HG03159 (cell line): ENCODE measurements around the gene XPR1.
"Not testable (repeated sequence)": the region's sequence is repeated elsewhere in the genome, so short reads cannot be mapped to it uniquely, and the experiment has no call there.

Source experiments
- ATAC-seq: cut with Tn5 transposase; IDR thresholded peaks from one replicate; pipeline ENCODE4 v1.9.1; 2021; ENCODE audit warnings: mild to moderate bottlenecking, moderate library complexity; ENCODE audit not compliant: unreplicated experiment

The XPR1 gene

DNA sequence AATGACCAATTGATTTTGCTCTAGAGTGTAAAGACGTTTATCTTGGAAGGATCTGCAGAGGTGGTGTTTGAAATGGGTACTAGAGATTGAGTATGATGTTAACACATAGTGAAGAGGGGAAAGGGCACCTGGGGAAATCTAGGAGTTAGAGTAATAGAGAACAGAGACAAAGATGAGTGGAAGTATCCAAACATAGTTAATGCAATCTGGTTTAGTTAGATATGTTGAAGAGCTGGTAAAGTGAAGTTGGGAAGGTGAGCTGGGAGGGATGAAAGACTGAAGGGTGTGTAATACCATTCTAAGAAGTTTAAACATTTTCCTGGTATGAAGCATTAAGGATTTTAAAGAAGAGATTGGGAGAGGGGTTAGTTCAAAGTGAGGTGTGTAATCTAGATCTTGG, 11.0 kb downstream of the XPR1 start:
- ATAC-seq = no peak

- ATAC-seq = no peak
Measured at GRCh38 chr1:180643693-180644092, 11.9 kb downstream of the XPR1 start.

DNA sequence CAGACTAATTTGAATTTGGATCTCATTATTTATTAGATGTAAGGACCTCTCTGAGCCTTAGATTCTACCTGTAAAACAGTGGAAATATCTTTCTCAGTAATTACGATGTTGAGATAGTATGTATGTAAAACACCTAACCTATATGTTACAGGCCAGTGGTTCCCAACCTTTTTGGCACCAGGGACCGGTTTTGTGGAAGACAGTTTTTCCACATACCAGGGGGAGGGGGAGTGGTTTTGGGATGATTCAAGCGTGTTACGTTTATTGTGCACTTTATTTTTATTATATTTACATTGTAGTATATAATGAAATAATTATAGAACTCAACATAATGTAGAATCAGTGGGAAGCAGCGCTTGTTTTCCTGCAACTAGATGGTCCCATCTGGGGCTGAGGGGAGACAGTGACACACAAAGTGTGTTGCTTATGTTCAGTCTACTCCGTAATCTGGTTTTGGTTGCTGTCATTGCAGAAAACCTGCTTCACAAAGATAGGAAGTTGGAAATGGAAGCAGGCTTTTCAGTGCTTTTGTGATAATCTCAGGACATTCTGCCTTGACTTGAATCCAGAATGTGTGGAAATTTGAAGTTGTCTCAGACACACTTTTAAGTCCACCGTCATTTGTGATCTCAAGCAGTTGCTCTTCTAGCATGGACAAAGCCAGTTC, 12.8 kb downstream of the XPR1 start:
- ATAC-seq = no peak

DNA sequence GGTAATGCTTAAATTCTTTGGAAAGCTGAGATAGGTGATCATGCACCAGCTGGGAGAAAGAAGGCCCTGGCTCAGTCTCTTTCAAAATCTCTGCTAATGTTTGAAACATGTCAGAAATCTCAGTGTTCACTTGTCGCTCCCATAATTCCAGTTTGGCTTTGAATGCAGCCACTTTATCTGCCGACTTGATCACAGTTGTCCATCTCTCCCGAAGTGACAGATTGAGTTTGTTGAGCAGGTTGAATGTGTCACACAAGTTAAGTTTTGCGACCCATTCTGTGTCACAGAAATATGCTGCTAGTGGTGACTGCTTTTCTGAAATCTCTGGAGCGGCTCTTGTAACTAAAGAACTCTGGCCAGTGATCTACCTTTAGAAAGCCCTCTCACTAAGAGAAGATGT, 13.4 kb downstream of the XPR1 start:
- ATAC-seq = not testable (repeated sequence)

DNA sequence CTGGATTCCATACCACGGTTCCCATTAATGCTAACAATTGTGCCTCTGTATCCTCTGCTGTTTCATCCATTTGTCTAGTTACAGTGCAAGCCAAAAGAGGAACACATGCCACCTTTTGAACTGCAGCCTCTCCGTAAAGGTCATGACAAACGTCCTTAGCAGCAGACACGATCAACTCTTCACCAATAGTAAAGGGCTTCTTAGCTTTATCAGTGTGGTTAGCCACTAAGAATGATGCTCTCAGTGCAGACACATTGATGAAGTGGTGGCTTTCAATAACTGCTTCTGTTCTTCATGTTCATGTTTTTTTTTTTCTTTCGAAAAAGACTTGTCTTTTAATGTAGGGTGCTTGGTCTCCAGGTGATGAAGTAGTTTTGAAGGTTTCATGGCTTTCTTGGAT, 14.3 kb downstream of the XPR1 start:
- ATAC-seq = no peak

DNA sequence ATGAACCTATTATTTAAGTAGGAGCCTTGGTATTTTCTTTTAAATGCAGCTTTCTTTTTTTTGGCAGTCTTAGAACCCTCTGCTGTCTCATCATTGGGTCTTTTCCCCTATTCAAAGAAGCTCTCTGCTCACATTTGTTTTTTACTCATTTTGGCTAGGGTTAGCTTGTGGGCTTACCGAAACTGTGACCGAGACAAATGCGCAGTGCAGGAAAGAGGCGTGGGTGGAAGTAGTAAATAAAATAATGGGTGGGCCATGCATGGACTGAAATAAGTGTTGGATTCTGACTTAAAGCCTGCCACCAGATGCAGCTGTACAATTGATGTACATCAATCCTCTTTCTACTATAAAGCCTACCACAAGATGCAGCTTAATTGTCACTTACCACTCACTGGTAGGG, 14.7 kb downstream of the XPR1 start:
- no peak for ATAC-seq

DNA sequence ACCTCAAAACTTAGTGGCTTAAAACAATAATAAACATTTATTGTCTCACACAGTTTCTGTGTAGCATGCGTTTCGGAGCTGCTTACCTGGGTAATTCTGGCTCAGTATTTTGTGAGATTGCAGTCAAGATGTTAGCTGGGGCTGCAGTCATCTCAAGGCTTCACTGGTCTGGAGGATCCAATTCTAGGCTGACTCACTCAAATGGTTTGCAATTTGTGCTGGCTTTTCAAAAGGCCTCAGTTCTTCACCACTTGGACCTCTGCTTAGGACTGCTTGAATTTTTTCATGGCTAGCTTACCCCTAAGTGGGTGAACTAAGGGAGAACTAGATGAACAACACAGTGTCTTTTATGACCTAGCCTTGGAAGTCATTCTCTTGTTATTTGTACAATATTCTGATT, 21.0 kb downstream of the XPR1 start:
- ATAC-seq = no peak

DNA sequence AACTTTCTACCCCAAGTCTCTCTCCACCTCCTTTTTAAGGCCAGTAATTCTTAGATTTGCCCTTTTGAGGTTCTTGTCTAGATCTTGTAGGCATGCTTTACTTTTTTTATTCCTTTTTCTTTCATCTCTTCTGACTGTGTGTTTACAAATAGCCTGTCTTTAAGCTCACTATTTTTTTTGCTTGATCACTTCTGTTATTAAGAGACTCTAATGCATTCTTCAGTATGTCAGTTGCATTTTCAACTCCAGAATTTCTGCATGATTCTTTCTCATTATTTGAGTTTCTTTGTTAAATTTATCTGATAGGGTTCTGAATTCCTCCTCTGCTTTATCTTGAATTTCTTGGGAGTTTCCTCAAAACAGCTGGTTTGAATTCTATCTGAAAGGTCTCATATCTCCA, 30.9 kb downstream of the XPR1 start:
- ATAC-seq = no peak

- no peak for ATAC-seq
Measured at GRCh38 chr1:180670681-180671080, 38.9 kb downstream of the XPR1 start.

DNA sequence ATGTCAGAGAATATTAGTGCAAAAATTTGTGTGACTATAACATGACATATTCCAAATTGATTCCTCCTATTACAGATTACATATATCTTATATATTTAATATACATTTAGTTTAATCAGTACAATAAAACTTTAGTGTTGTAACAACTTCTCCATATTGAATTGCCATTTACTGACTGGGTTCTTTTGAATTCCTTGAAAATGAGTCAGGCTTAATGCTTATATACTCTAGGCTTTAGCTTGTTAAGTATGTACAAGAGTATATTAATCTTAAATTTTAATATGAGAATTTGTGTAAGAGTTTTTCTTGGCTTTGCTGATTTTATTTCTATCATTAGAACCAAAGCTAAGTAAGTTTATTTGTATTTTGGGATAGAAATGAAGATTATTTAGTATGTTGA, 40.3 kb downstream of the XPR1 start:
- no peak for ATAC-seq

DNA sequence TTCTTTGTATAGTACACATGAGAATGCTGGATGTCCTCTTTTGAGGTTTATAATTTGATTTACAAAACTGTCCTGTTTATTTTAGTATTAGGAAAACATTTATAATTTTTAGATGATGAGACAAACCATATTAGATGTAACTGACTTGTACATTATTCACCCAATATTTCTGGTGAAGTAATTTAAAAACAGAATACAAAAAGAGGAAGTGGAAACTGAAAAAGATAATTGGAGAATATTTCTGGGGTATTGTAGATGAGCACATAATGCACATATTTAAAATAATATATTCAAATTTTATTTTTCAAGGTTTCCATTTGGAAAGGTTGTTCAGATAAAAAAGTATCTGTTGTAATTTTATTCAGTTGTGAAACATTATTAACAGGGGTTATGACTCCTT, 40.7 kb downstream of the XPR1 start:
- no peak for ATAC-seq

DNA sequence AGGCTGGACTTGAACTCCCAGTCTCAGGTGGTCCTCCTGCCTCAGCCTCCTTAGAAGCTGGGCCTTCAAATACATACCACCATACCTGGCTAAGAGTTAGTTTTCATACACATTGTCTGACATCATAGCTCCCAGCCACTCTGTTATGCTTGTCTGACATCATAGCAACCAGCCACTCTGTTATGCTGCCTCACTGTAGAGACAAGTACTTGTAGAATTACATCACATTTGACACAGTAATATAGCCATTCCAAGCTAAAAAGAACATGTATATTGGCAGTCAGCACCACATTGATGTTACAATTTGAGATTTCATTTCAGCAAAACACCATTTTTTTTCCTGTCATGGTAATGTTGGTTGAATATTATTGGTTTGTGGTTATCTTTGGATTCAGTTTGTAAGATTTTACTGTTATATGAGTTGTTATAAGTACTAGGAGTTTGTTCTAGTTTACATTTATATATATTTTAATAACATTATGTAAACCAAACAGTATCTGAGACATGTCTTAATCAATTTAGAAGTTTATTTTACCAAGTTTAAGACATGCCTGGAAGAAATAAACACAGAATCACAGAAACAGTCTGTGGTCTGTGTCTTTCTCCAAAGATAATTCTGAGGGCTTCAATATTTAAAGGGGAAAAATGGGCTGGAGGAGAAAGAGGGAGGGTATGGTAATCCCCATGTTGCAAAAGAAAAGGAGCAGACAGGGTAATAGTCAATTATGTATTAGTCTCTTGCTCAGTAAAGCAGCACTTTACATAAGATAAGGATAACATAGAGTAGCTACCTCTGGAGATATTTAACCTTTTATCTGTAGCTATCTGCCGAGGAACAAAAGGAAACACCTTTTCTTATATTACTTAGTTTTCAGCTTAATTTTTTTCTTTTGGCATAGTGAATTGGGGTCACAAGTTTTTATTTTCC, 43.0 kb downstream of the XPR1 start:
- no peak for ATAC-seq

DNA sequence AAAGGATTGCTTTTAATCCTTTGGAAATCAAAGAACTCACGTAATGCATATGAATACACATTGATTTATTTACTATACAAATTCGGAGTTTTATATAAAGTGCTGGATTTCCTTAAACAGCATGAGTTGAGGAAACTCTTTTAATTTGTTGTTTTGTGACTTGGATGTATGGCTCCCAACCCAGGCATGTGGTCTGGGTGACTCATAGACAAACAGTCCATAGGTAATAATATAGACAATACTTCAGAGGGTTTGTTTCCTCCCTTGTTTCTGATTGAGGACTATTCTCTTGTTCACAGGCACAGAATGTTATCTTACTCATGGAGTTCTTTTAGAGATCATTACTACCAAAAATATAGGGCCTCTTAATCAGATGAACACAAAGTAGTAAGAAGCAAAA, 43.8 kb downstream of the XPR1 start:
- no peak for ATAC-seq

- no peak for ATAC-seq
Measured at GRCh38 chr1:180680558-180681144, 48.8 kb downstream of the XPR1 start.

DNA sequence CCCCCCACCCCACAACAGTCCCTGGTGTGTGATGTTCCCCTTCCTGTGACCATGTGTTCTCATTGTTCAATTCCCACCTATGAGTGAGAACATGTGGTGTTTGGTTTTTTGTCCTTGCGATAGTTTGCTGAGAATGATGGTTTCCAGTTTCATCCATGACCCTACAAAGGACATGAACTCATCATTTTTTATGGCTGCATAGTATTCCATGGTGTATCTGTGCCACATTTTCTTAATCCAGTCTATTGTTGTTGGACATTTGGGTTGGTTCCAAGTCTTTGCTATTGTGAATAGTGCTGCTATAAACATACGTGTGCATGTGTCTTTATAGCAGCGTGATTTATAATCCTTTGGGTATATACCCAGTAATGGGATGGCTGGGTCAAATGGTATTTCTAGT, 51.3 kb downstream of the XPR1 start:
- ATAC-seq = not testable (repeated sequence)

GRCh38 chr1:180691322-180691913, 59.6 kb downstream of the XPR1 start:
- ATAC-seq = no peak

DNA sequence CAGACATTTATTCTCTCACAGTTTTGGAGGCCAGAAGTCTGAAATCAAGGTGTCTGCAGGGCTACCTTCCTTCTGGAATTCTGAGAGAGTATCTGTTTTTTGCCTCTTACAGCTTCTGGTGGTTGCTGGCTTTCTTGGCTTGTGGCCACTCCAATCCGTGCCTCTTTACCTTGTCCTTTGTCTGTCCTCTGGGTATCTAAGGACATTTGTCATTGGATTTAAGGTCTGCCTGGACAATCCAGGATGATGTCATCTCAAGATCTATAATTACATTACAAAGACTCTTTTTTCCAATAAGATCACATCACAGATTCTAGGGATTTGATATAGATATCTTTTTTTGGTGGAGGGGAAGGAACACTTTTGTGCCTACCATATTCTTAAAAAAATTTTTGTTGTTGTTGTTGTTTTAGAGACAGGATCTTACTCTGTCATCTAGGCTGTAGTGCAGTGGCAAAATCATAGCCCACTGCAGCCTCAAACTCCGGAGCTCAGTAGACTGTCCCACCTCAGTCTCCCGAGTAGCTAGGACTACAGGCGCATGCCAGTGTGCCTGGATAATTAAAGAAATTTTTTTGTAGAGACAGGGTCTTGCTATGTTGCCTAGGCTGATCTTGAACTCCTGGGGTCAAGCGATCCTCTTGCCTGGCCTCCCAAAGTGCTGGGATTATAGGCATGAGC, 61.9 kb downstream of the XPR1 start:
- ATAC-seq = no peak

GRCh38 chr1:180695282-180695681, 63.5 kb downstream of the XPR1 start:
- no peak for ATAC-seq

DNA sequence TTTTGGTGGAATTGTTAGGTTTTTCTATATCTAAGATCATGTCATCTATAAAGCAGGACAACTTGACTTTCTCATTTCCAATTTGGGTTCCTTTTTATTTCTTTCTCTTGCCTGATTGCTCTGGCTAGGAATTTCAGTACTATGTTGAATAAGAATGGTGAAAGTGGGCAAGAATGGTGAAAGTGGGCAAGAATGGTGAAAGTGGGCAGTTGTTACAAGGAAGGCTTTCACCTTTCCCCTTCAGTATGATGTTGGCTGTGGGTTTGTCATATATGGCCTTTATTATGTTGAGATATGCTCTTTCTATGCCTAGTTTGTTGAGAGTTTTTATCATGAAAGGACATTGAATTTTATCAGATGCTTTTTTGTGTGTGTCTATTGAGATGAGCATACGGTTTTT, 64.5 kb downstream of the XPR1 start:
- no peak for ATAC-seq

- no peak for ATAC-seq
Measured at GRCh38 chr1:180698580-180698979, 66.8 kb downstream of the XPR1 start.

DNA sequence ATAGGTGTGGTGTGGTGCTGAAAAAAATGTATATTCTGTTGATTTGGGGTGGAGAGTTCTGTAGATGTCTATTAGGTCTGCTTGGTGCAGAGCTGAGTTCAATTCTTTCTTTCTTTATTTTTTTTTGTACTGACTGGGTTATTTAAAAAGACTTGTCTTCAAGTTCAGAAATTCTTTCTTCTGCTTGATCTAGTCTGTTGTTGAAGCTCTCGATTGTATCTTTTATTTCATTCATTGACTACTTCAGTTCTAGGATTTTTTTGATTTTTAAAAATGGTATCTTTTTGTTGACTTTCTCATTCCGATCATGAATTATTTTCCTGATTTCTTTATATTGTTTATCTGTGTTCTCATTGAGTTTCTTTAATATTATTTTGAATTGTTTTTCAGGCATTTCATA, 70.6 kb downstream of the XPR1 start:
- ATAC-seq = not testable (repeated sequence)
